Activated CD4-positive, alpha-beta T cell treated with anti-CD3 and anti-CD28 coated beads, Interleukin-2, amount 10 ng/mL, durations not matched to agents 24 days and 14 days (primary cell): ENCODE measurements around the gene FAM124A. TPM values are rescaled to one million over a fixed set of nuclear protein-coding genes. Genes with fewer than 3 reads are reported as not detected.
"Not testable (repeated sequence)": the region's sequence is repeated elsewhere in the genome, so short reads cannot be mapped to it uniquely, and the experiment has no call there.

Source experiments
- DNase-seq: peaks from one replicate; pipeline ENCODE4 v3.0.0; 2022
- H3K27ac Mint-ChIP-seq: one replicate; pipeline ENCODE4 v1.8.0; 2022; ENCODE audit warnings: mild to moderate bottlenecking, mixed read lengths
- H3K27me3 Mint-ChIP-seq: one replicate; pipeline ENCODE4 v1.8.0; 2022; ENCODE audit warnings: mixed read lengths
- H3K36me3 Mint-ChIP-seq: one replicate; pipeline ENCODE4 v1.8.0; 2022; ENCODE audit warnings: low read depth, mild to moderate bottlenecking, mixed read lengths
- H3K4me1 Mint-ChIP-seq: one replicate; pipeline ENCODE4 v1.8.0; 2021; ENCODE audit warnings: mixed read lengths
- H3K4me3 Mint-ChIP-seq: one replicate; pipeline ENCODE4 v1.8.0; 2022; ENCODE audit warnings: mild to moderate bottlenecking, moderate library complexity, mixed read lengths
- H3K9me3 Mint-ChIP-seq: one replicate; pipeline ENCODE4 v1.8.0; 2021; ENCODE audit warnings: mixed read lengths
- intact Hi-C: fragments of 100-400 bp; cut with micrococcal nuclease; formaldehyde crosslinking; loops from one replicate; pipeline ENCODE4 v1.15.1; 2023
- total RNA-seq: library from RNA; stranded (reverse); gene quantifications from 2 replicates; pipeline ENCODE4 v1.2.3, GENCODE V29; 2022

The FAM124A gene
- total RNA-seq, 1 donor from 2014 or later, result 0.82 TPM

DNA sequence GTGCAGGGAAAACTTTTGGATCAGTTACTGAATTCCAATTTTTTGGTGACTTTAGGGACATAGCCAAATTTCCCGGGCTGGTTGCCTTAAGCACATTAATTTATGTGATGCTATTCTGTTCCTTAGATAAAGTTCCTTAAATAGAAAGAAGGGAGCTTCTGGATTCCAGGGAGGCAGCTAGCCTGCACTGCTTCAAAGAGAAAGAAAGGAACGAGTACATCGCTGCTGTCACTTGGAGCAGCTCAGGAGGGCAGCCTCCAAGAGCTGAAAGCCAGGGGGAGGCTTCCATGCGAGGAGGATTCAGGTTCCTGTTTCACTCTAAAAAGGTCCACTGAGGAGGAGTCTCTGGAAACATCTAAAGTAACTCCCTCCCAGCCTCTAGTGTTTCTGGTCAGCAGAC lies 55.7 kb downstream of the FAM124A start:
- H3K4me1 Mint-ChIP-seq, result peaks cover 6% of the 10 kb centered on the region
- H3K9me3 Mint-ChIP-seq, result no peaks in the 10 kb centered on the region
- no peaks in the 10 kb centered on the region for H3K36me3 Mint-ChIP-seq
- intact Hi-C loops, result no loop called here
- no peak for DNase-seq
- peaks cover 2% of the 10 kb centered on the region for H3K27me3 Mint-ChIP-seq
- H3K4me3 Mint-ChIP-seq, result no peak overlapping the region
- H3K27ac Mint-ChIP-seq, result no peak overlapping the region

DNA sequence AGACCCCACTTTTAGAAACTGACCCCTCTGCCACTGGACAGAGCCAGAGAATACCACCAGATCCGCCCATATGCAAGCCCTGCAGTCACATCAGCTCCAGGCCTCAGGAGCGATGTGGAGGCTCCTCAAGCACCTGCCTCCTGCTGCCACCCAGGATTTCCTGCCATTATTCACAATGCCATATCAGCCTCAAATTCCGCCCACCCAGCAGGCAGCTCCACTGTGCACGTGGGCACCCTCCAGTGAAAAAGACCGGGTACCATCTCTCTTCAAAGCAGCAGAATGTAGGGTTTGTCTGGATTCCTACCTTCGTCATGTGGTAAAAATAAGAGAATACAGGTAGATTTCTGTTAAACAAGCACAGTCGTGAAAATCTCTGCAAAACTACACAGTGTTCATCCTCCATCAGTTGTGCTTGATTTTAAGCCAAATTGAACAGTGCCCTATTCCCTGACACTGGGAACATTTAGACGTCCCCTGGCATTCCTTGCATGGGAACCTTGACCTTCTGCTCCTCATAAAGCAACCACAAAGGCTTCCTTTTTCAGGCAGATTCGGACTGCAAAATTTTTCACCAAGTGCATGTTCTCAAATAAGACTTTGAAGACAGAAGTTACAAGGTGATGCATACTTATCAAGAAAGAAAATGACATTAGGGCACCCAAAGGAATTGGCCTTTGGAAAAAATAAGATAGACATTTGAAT lies 56.4 kb downstream of the FAM124A start:
- peaks cover 2% of the 10 kb centered on the region for H3K27me3 Mint-ChIP-seq
- no peak for DNase-seq
- intact Hi-C loops, result no loop called here
- no peaks in the 10 kb centered on the region for H3K9me3 Mint-ChIP-seq
- peaks cover 10% of the 10 kb centered on the region for H3K4me1 Mint-ChIP-seq
- H3K4me3 Mint-ChIP-seq, result no peak overlapping the region
- no peak overlapping the region for H3K27ac Mint-ChIP-seq
- H3K36me3 Mint-ChIP-seq, result no peaks in the 10 kb centered on the region

DNA sequence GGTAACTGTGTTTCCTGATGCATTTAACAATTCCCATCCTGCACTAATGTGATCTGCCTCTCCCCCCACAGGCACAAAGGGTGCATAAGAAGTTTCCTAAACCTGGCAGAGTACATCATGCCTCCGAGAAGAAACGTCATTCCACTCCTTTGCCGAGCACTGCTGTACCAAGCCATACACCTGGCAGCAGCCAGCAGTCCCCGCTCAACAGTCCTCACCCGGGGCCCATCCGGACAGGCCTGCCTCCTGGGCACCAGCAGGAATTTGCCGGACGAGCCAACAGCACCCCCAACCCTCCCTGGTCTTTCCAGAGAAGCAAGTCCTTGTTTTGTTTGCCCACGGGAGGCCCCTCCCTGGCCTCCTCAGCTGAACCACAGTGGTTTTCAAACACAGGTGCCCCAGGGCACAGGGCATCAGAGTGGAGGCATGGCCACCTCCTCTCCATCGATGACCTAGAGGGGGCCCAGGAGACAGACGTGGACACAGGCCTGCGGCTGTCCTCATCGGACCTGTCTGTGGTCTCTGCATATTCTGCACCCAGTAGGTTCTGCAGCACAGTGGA lies 58.3 kb downstream of the FAM124A start:
- Mint-ChIP-seq H3K27ac (no peak overlapping the region), H3K4me3 (no peak overlapping the region), H3K27me3 (no peaks in the 10 kb centered on the region), H3K9me3 (no peaks in the 10 kb centered on the region), H3K4me1 (peaks cover 17% of the 10 kb centered on the region), H3K36me3 (no peaks in the 10 kb centered on the region)
- intact Hi-C loops, result loop anchor here (10.0 kb wide), 1 partner anchor 514 kb away; no protein-coding TSS in a partner anchor
- no peak for DNase-seq

DNA sequence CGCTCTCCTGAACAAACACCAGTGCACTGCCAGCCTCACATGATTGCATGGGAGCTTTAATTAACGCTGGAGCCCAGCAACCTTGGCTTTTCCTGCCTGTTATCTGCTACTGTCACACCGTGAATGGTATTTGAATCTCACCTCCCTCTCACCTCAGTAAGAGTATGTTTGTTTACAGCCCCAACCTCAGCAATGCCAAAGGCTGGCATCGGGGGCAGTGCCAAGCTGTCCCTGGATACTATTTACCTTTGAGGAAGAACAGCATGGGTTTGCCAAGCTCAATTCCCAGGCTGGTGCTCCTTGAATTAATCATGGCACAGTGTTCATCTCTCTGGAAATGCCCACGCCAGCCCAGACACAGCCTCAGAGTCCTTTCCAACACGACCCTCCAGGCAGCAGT lies 60.1 kb downstream of the FAM124A start:
- Mint-ChIP-seq H3K4me3 (no peak overlapping the region), H3K4me1 (peaks cover 11% of the 10 kb centered on the region), H3K36me3 (no peaks in the 10 kb centered on the region), H3K27ac (no peak overlapping the region), H3K27me3 (no peaks in the 10 kb centered on the region), H3K9me3 (no peaks in the 10 kb centered on the region)
- no peak for DNase-seq
- intact Hi-C loops, result loop anchor here (10.0 kb wide), 1 partner anchor 512 kb away; no protein-coding TSS in a partner anchor

DNA sequence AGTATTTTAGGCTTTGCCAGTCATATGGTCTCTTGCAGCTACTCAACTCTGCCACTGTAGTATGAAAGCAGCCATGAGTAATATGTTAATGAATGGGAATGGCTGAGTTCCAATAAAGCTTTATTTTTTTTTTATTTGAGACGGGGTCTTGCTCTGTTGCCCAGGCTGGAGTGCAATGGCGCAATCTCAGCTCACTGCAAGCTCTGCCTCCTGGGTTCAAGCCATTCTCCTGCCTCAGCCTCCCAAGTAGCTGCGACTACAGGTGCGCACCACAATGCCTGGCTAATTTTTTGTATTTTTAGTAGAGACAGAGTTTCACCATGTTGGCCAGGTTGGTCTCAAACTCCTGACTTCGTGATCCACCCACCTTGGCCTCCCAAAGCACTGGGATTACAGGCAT lies 60.7 kb downstream of the FAM124A start:
- H3K4me1 Mint-ChIP-seq, result peaks cover 11% of the 10 kb centered on the region
- DNase-seq, H3K4me3 Mint-ChIP-seq, H3K27ac Mint-ChIP-seq, H3K9me3 Mint-ChIP-seq, H3K36me3 Mint-ChIP-seq, H3K27me3 Mint-ChIP-seq: not testable (repeated sequence)
- intact Hi-C loops, result loop anchor here (10.0 kb wide), 1 partner anchor 512 kb away; no protein-coding TSS in a partner anchor

DNA sequence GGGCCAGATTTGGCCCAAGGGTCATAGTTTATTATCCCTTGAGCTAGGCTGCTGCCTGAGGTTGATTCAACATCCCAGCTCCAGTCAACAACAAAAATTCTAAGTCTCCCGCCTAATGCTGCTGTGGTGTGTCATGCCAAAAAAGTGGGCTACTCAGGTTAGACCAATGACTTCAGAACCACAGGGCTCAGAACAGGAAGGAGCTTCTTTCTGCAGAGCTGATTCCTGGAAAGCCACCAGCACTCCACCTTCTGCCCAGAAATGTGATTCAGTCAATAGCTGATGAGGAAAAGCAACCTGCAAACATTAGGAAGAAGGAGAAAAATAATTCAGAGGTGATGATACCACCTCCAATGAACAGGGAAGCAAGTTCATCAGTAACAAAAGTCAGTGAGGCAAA lies 61.2 kb downstream of the FAM124A start:
- intact Hi-C loops, result loop anchor here (10.0 kb wide), 1 partner anchor 511 kb away; no protein-coding TSS in a partner anchor
- H3K4me1 Mint-ChIP-seq, result peaks cover 11% of the 10 kb centered on the region
- DNase-seq, result peak; percentile 63

DNA sequence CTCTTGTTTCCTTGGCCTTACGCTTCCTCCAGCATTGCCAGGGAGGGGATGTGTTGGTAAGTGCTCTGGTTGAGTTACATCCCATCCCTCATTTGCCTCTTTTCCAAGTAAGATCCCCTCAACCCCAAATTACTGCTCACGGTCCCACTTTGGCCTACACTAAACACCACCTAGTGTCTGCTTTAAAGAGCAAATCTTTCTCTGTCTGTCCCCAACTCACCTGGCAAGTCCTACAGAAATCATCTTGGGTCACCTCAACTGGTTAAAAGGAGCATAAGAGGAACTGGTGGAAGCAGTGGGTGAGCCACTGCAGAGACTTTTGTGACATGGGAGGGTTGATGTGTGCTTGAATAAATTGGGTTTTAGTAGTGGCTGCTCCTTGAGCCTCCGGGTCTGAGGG lies 62.1 kb downstream of the FAM124A start:
- Mint-ChIP-seq H3K4me1 (peaks cover 11% of the 10 kb centered on the region), H3K27me3 (no peaks in the 10 kb centered on the region), H3K27ac (no peak overlapping the region), H3K9me3 (no peaks in the 10 kb centered on the region), H3K4me3 (no peak overlapping the region), H3K36me3 (no peaks in the 10 kb centered on the region)
- no peak for DNase-seq
- intact Hi-C loops, result loop anchor here (10.0 kb wide), 1 partner anchor 510 kb away; no protein-coding TSS in a partner anchor

More for the DNA sequence above, 61.2 kb downstream of the FAM124A start:
- Mint-ChIP-seq H3K27ac (peak overlapping the region; percentile 12), H3K9me3 (no peaks in the 10 kb centered on the region), H3K4me3 (no peak overlapping the region), H3K36me3 (no peaks in the 10 kb centered on the region), H3K27me3 (no peaks in the 10 kb centered on the region)

DNA sequence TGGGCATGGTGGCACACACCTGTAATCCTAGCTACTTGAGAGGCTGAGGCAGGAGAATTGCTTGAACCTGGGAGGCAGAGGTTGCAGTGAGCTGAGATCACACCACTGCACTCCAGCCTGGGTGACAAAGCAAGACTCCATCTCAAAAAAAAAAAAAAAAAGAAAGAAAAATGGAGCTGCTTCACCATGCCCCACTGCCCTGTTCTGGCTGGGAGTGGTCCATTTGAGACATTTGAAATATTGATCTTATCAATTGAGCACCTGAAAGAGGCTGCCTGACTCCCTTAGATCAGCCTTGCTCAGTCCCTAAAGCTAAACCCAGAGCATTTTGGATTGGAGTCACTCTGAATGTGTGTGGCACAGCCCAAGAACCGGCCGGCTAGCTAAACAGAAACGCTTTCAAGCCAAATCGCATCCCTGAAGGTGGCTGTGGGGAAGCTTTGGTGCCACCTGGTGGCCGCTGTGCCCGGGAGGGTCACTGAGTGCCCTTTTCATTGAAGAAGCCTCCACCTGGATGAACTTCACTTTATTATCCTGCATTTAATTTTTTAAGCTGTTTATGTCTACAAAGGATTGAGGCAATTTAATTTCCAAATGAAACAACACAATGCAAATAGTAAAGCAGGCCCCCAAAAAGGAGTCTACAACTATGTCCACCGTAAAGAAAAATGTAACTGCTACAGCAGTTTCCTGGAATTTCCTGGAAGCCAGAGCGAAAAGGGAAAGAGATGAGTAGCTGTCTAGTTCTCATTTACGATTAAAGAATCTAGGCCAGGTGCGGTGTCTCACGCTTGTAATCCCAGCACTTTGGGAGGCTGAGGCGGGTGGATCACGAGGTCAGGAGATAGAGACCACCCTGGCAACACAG lies 64.2 kb downstream of the FAM124A start:
- H3K4me3 Mint-ChIP-seq, result no peak overlapping the region
- intact Hi-C loops, result loop anchor here (1.0 to 10.0 kb wide), 4 partner anchors 64 to 508 kb away; partner anchors contain the start of gene FAM124A
- no peaks in the 10 kb centered on the region for H3K27me3 Mint-ChIP-seq
- peak; percentile 93 for DNase-seq
- H3K27ac Mint-ChIP-seq, result no peak overlapping the region
- peaks cover 11% of the 10 kb centered on the region for H3K4me1 Mint-ChIP-seq
- no peaks in the 10 kb centered on the region for H3K9me3 Mint-ChIP-seq
- no peaks in the 10 kb centered on the region for H3K36me3 Mint-ChIP-seq

DNA sequence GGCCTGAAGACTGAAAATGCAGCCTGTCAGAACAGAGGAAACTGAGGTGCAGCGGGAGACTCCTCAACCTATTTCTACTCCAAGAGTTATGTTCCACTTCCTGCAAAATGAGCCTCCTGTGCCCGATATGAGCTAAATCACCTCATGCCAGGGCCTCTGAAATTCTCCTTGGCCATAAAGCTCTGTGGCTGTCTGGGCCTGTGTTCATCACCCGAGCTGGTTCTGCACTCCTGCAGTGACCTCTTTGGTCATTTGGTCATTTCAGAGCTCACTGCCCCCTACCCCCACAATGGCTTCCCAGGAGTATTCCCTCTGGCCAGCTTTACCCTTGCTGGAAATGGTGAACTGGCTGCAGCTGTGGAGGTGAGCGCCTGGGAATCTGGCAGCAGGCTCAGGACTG lies 65.6 kb downstream of the FAM124A start:
- Mint-ChIP-seq H3K36me3 (no peaks in the 10 kb centered on the region), H3K27me3 (no peaks in the 10 kb centered on the region), H3K4me3 (no peak overlapping the region), H3K9me3 (no peaks in the 10 kb centered on the region), H3K4me1 (peaks cover 11% of the 10 kb centered on the region), H3K27ac (no peak overlapping the region)
- DNase-seq, result no peak
- intact Hi-C loops, result loop anchor here (2.0 to 10.0 kb wide), 2 partner anchors 65 to 507 kb away; partner anchors contain the start of gene FAM124A

DNA sequence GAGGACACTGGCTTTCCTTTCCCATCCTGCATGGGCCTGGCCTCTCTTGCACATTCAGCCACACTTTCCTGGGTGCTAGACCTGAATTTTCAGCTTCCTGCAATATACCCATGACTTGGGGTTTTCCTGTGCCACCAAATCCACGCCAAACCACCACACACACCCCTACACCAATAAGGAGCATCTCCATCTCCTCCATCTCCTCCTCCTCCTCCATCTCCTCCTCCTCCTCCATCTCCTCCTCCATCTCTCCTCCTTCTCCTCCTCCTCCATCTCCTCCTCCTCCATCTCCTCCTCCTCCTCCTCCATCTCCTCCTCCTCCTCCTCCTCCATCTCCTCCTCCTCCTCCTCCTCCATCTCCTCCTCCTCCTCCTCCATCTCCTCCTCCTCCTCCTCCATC lies 66.1 kb downstream of the FAM124A start:
- H3K27me3 Mint-ChIP-seq, H3K4me3 Mint-ChIP-seq, H3K27ac Mint-ChIP-seq, DNase-seq, H3K36me3 Mint-ChIP-seq, H3K9me3 Mint-ChIP-seq: not testable (repeated sequence)
- intact Hi-C loops, result loop anchor here (10.0 kb wide), 1 partner anchor 507 kb away; no protein-coding TSS in a partner anchor
- H3K4me1 Mint-ChIP-seq, result peaks cover 10% of the 10 kb centered on the region

DNA sequence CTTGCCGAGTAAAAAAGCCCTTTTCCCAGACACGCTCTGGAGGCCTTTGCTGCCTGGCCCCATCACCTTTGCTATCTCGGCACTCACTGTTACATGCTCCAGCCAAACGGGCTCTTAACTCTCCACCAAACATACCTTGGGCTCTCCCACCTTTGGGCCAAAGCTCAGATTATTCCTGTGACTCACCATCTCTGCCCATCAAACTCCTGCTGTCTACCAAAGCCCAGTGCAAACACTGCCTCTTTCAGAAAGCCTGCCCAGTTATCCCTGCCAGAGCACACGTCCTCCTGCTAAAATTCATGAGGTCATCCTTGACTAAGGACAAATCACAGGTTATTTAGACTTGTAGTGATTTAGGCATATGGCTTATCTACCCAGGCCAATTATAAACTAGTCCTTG lies 69.1 kb downstream of the FAM124A start:
- DNase-seq, result no peak
- peaks cover 7% of the 10 kb centered on the region for H3K27me3 Mint-ChIP-seq
- H3K9me3 Mint-ChIP-seq, result no peaks in the 10 kb centered on the region
- H3K4me3 Mint-ChIP-seq, result no peak overlapping the region
- no peak overlapping the region for H3K27ac Mint-ChIP-seq
- H3K36me3 Mint-ChIP-seq, result no peaks in the 10 kb centered on the region
- no peaks in the 10 kb centered on the region for H3K4me1 Mint-ChIP-seq
- intact Hi-C loops, result no loop called here

DNA sequence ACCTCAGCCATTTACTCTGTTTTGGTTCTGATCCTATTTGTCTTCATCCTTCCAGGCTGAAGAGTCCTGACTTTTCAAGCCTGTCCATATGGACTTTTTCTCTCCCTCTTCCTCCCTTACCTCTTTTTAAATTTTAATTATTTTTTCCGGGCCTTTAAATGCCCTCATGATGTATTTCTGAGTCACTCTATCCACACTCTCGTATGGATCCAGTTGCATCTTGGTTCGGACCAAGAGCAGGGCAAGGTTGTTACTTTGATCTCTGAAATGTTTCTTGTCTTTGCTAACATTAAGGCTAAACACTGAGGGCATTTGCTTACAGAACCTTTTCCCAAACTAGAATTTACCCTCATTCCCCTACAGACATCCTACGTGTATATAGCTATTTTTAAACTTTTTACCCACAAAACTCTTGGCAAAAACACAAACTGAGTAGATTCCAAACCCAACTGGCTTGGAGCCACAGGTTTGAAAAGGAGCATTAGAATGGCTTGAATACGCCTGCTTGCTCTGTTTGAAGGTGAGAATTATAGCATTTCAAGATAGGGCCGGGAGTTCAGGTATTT lies 69.9 kb downstream of the FAM124A start:
- no peak for DNase-seq
- Mint-ChIP-seq H3K27ac (no peak overlapping the region), H3K4me3 (no peak overlapping the region), H3K9me3 (no peaks in the 10 kb centered on the region), H3K27me3 (peaks cover 7% of the 10 kb centered on the region), H3K4me1 (no peaks in the 10 kb centered on the region), H3K36me3 (no peaks in the 10 kb centered on the region)
- intact Hi-C loops, result no loop called here

DNA sequence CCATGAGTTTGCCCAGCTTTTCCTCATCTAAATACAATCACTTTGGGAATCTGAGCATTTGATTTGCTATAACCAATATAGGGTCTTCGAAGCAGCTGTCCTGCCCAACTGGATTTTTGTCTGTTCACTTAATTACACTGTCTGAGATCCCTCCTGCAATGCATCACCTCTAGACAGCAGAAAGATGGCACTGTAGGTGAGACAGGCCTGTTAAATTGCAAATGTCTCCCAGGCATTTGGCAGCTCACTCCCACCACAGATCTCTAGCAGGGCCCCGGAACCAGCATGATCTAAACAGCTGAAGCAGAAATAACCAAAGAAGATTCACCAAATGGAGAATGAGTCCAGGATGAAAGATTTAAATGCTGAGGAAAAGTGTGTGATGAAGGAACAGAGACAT lies 75.4 kb downstream of the FAM124A start:
- Mint-ChIP-seq H3K27ac (no peak overlapping the region), H3K27me3 (peaks cover 7% of the 10 kb centered on the region), H3K9me3 (no peaks in the 10 kb centered on the region), H3K4me1 (no peaks in the 10 kb centered on the region), H3K4me3 (no peak overlapping the region), H3K36me3 (no peaks in the 10 kb centered on the region)
- DNase-seq, result no peak
- intact Hi-C loops, result no loop called here
